ENCODE results near the gene CSF2RB. TPM values are rescaled to one million over a fixed set of nuclear protein-coding genes. Genes with fewer than 3 reads are reported as not detected.

Gene CSF2RB
- total RNA-seq, 1 experiment from 2014 or later: not detected

- Histone ChIP-seq H3K27ac (ENCODE audit: insufficient read length, low read depth, low read length) (no peak overlapping the region), H3K4me2 (ENCODE audit: insufficient read depth, insufficient read length, low read length) (no peak overlapping the region)
- peaks cover 0 to 7% of the 10 kb centered on the region in 2 experiments; a peak in 3 of 4 replicates for H3K4me1 Mint-ChIP-seq
These were observed 8.7 kb downstream of the CSF2RB start for GRCh38 chr22:36922105-36922608.

More at GRCh38 chr22:36922105-36922608, 8.7 kb downstream of the CSF2RB start:
- Histone ChIP-seq H3K79me1 (ENCODE audit: insufficient read depth, low read depth, low read length, poor library complexity, severe bottlenecking) (no peaks in the 10 kb centered on the region), H2BK12ac (ENCODE audit: insufficient read length, low read depth, low read length) (no peak overlapping the region), H2AFZ (ENCODE audit: low read length) (no peak overlapping the region), H4K20me1 (ENCODE audit: control insufficient read depth, insufficient read depth, insufficient read length) (no peaks in the 10 kb centered on the region), H3K79me2 (ENCODE audit: insufficient read depth, low read length) (no peaks in the 10 kb centered on the region), H3T11ph (ENCODE audit: low read length) (no peak overlapping the region), H4K8ac (replicated peaks; ENCODE audit: insufficient read length, low read depth, low read length) (no peak overlapping the region), H2BK20ac (ENCODE audit: low read depth, low read length, poor library complexity, severe bottlenecking) (no peak overlapping the region), H2BK5ac (ENCODE audit: insufficient read length, low read length) (no peak overlapping the region), H3K9me3 (ENCODE audit: control insufficient read depth, low read depth, low read length) (no peaks in the 10 kb centered on the region), H3K4me1 (ENCODE audit: insufficient read depth, low read length) (no peaks in the 10 kb centered on the region), H3K9ac (ENCODE audit: extremely low read depth, insufficient read length, low read length) (no peak overlapping the region), H2AK5ac (ENCODE audit: insufficient read length, low read length) (no peak overlapping the region), H2BK120ac (ENCODE audit: low read depth, low read length, poor library complexity, severe bottlenecking) (no peak overlapping the region), H3K27me3 (ENCODE audit: insufficient read depth, low read length) (no peaks in the 10 kb centered on the region), H3K23ac (ENCODE audit: insufficient read length, low read depth, low read length) (no peak overlapping the region), H3K23me2 (ENCODE audit: insufficient read length, low read depth, low read length, poor library complexity, severe bottlenecking) (no peaks in the 10 kb centered on the region), H3K4ac (ENCODE audit: low read depth, low read length) (no peak overlapping the region), H3K14ac (ENCODE audit: insufficient read depth, low read length) (no peak overlapping the region; the same call in 1 of the 2 replicates), H3K18ac (ENCODE audit: insufficient read length, low read depth, low read length) (no peak overlapping the region), H4K91ac (ENCODE audit: insufficient read length, low read depth, low read length) (no peak overlapping the region), H2BK15ac (ENCODE audit: low read depth, low read length) (no peak overlapping the region), H3K56ac (ENCODE audit: insufficient read length, low read depth, low read length) (no peak overlapping the region), H4K5ac (ENCODE audit: insufficient read length, low read depth, low read length) (no peak overlapping the region)
- peak; percentile 59 for DNase-seq
- WGBS (ENCODE audit: extremely low coverage, insufficient read length, low lambda C conversion rate): no CpG with 5 or more reads among the region's 10 CpGs
- Mint-ChIP-seq H3K4me3 (no peak overlapping the region), H3K9me3 (no peaks in the 10 kb centered on the region; a peak in 2 of 5 replicates), H3K27me3 (ENCODE audit: low read depth) (peaks cover 54% of the 10 kb centered on the region), H3K36me3 (ENCODE audit: insufficient read depth in 1 of 3, low read depth in 3 of 3) (no peaks in the 10 kb centered on the region), H3K27ac (no peak overlapping the region)
- TF ChIP-seq, protein P1, sequence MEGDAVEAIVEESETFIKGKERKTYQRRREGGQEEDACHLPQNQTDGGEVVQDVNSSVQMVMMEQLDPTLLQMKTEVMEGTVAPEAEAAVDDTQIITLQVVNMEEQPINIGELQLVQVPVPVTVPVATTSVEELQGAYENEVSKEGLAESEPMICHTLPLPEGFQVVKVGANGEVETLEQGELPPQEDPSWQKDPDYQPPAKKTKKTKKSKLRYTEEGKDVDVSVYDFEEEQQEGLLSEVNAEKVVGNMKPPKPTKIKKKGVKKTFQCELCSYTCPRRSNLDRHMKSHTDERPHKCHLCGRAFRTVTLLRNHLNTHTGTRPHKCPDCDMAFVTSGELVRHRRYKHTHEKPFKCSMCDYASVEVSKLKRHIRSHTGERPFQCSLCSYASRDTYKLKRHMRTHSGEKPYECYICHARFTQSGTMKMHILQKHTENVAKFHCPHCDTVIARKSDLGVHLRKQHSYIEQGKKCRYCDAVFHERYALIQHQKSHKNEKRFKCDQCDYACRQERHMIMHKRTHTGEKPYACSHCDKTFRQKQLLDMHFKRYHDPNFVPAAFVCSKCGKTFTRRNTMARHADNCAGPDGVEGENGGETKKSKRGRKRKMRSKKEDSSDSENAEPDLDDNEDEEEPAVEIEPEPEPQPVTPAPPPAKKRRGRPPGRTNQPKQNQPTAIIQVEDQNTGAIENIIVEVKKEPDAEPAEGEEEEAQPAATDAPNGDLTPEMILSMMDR (conservative IDR thresholded peaks at IDR 0.05): 0 out of 3 replicates have a peak, but pooled peaks have one; percentile 24
